Keratinocyte (primary cell): ENCODE data around the gene CIDEC. TPM values are rescaled to one million over a fixed set of nuclear protein-coding genes. Genes with fewer than 3 reads are reported as not detected.

Experiments used
- DNase-seq: peaks from one replicate; pipeline ENCODE4 v3.0.0-alpha.2; 2011; ENCODE audit warnings: low read depth, missing footprints, low spot score
- FAIRE-seq: peaks from 2 replicates; lab custom pipeline; 2011; peaks lifted over from hg19 to GRCh38; lab: Jason Lieb, UNC
- H2AFZ ChIP-seq: 2 replicates; pipeline ENCODE4 v1.6.0; 2012; ENCODE audit warnings: low read length, control low read depth, inconsistent platforms; ENCODE audit not compliant: control insufficient read depth
- H3K27ac ChIP-seq: 2 replicates; pipeline ENCODE4 v1.5.1; 2011; ENCODE audit warnings: low read length; ENCODE audit not compliant: control insufficient read depth, insufficient read depth
- H3K27me3 ChIP-seq: 3 replicates; pipeline ENCODE4 v1.6.0; 2011; ENCODE audit warnings: low read length; ENCODE audit not compliant: control insufficient read depth, insufficient read depth; ENCODE audit errors: extremely low read depth
- H3K36me3 ChIP-seq, 2 experiments: 2 replicates in 1 of 2; 3 replicates in 1 of 2; pipeline ENCODE4 v1.5.1; 2011; ENCODE audit warnings: low read length in 2 of 2, mild to moderate bottlenecking in 1 of 2; ENCODE audit not compliant: control insufficient read depth in 2 of 2, insufficient read depth in 2 of 2; ENCODE audit errors: extremely low read depth in 1 of 2
- H3K4me1 ChIP-seq: 3 replicates; pipeline ENCODE4 v1.5.1; 2011; ENCODE audit warnings: low read length; ENCODE audit not compliant: control insufficient read depth, insufficient read depth; ENCODE audit errors: extremely low read depth
- H3K4me2 ChIP-seq: 3 replicates; pipeline ENCODE4 v1.6.0; 2011; ENCODE audit warnings: low read depth, low read length; ENCODE audit not compliant: control insufficient read depth, insufficient read depth; ENCODE audit errors: extremely low read depth
- H3K4me3 ChIP-seq, 3 experiments: fragments of 200-600 bp in 1 of 3; sonication (generic) in 1 of 3; 2 replicates in 2 of 3; 3 replicates in 1 of 3; pipeline ENCODE4 v1.5.1; 2011 to 2016; ENCODE audit warnings: low read length in 3 of 3, mild to moderate bottlenecking in 3 of 3, control low read depth in 2 of 3, inconsistent platforms in 1 of 3, low read depth in 1 of 3, mixed read lengths in 1 of 3, mixed run types in 1 of 3, moderate library complexity in 1 of 3; ENCODE audit not compliant: control insufficient read depth in 2 of 3, insufficient read depth in 2 of 3; ENCODE audit errors: extremely low read depth in 1 of 3
- H3K79me2 ChIP-seq: 2 replicates; pipeline ENCODE4 v1.6.0; 2012; ENCODE audit warnings: low read length; ENCODE audit not compliant: control insufficient read depth, insufficient read depth
- H3K9ac ChIP-seq: 3 replicates; pipeline ENCODE4 v1.6.0; 2011; ENCODE audit warnings: low read length; ENCODE audit not compliant: control insufficient read depth, insufficient read depth; ENCODE audit errors: extremely low read depth
- H3K9me1 ChIP-seq: 3 replicates; pipeline ENCODE4 v1.6.0; 2011; ENCODE audit warnings: low read length; ENCODE audit not compliant: control insufficient read depth, insufficient read depth; ENCODE audit errors: extremely low read depth
- H3K9me3 ChIP-seq: 2 replicates; pipeline ENCODE4 v1.5.1; 2012; ENCODE audit warnings: low read depth, low read length; ENCODE audit not compliant: control insufficient read depth
- H4K20me1 ChIP-seq: 3 replicates; pipeline ENCODE4 v1.6.0; 2011; ENCODE audit warnings: low read length; ENCODE audit not compliant: control insufficient read depth, insufficient read depth; ENCODE audit errors: extremely low read depth
- EZH2 ChIP-seq: IDR thresholded peaks from one replicate; pipeline ENCODE4 v1.6.1; 2012; ENCODE audit warnings: inconsistent platforms, mild to moderate bottlenecking, low read length, moderate library complexity
- dilution Hi-C: fragments of 300-500 bp; cut with MboI; formaldehyde crosslinking; loops from one replicate; pipeline ENCODE4 v1.7.0; 2020; ENCODE audit warnings: low sequenced_read_pairs; ENCODE audit not compliant: extremely low pct_ligation_motif_present
- polyA plus RNA-seq, 5 experiments: library from polyadenylated mRNA; depleted of rRNA in 3 of 5; stranded (reverse) in 3 of 5; stranded (forward) in 1 of 5; unstranded in 1 of 5; fragments of >200 nt; gene quantifications; 1 replicate in 1 of 5; 2 replicates in 3 of 5; 3 replicates in 1 of 5; pipeline versions ENCODE4 v1.2.1 to v1.2.3, GENCODE V29; 2011 to 2012; ENCODE audit warnings: missing spikeins in 2 of 5, low read depth in 1 of 5, low replicate concordance in 1 of 5
- TF ChIP-seq, protein P1 (sequence below), 3 experiments: IDR thresholded peaks in 1 of 3; conservative IDR thresholded peaks in 1 of 3; optimal IDR thresholded peaks in 1 of 3; 2 replicates in 2 of 3; 3 replicates in 1 of 3; pipeline versions ENCODE3 to v1.5.1; 2011; ENCODE audit warnings: low read length in 3 of 3, mild to moderate bottlenecking in 3 of 3, moderate library complexity in 2 of 3, control low read depth in 1 of 3, inconsistent platforms in 1 of 3; ENCODE audit not compliant: insufficient read depth in 2 of 3; ENCODE audit errors: extremely low read depth in 1 of 3

CIDEC gene
- polyA plus RNA-seq, 1 donor (not counting 4 experiments of a cell fraction or from before 2014, with no cell fraction given): not detected

DNA sequence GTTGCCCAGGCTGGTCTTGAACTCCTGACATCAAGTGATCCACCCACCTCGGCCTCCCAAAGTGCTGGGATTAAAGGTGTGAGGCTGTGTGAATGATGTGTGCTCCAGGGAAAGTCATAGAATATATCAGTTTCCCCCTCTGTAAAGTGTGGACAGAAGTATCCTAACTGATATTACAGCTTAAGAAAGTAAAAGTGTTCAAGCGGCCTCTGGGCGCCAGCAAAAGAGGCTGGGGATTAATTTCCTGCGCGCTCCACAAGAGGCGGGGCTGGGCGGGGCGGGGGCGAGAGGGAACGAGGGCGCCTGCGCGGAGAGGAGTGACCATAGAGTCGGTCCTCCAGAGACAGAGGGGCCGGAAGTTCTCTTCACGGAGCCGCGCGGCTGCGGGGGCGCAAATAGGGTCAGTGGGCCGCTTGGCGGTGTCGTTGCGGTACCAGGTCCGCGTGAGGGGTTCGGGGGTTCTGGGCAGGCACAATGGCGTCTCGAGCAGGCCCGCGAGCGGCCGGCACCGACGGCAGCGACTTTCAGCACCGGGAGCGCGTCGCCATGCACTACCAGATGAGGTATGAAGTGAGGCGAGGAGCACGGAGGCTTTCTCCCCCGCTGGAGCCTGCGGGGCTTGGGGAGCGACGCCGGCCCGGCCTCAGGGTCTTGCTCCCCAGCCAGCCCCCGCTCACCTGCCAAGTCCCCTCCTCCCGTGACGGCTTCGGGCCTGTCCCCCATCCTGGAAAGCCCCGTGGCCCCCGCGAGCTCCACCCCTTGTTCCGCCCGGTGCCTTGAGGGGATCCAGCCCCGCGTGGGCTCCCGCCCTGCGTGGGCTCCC, 10.4 kb upstream of the CIDEC start, which contains the start of gene JAGN1:
Gene JAGN1 (plus strand): TSS at position 362 of the 823 bp plus-strand sequence. CDS start 113 bp downstream, at position 475.
- Histone ChIP-seq H3K9ac (peak within 1 kb of the TSS; percentile 99), H3K36me3 (peaks cover 8 to 12% of the 10 kb centered on the region in 2 experiments), H3K79me2 (peaks cover 25% of the 10 kb centered on the region), H3K27ac (peak within 1 kb of the TSS; percentile 96), H3K4me1 (peaks cover 15% of the 10 kb centered on the region), H3K9me3 (no peaks in the 10 kb centered on the region), H3K4me3 (peak within 1 kb of the TSS; percentile 94 to 95 (median 95)), H3K9me1 (no peaks in the 10 kb centered on the region), H2AFZ (peak within 1 kb of the TSS; percentile 91), H3K27me3 (no peaks in the 10 kb centered on the region), H4K20me1 (no peaks in the 10 kb centered on the region), H3K4me2 (peak within 1 kb of the TSS; percentile 87)
- FAIRE-seq (no peak), DNase-seq (no peak)
- dilution Hi-C loops: no loop called here
- no peak for TF ChIP-seq EZH2
- TF ChIP-seq, protein P1, sequence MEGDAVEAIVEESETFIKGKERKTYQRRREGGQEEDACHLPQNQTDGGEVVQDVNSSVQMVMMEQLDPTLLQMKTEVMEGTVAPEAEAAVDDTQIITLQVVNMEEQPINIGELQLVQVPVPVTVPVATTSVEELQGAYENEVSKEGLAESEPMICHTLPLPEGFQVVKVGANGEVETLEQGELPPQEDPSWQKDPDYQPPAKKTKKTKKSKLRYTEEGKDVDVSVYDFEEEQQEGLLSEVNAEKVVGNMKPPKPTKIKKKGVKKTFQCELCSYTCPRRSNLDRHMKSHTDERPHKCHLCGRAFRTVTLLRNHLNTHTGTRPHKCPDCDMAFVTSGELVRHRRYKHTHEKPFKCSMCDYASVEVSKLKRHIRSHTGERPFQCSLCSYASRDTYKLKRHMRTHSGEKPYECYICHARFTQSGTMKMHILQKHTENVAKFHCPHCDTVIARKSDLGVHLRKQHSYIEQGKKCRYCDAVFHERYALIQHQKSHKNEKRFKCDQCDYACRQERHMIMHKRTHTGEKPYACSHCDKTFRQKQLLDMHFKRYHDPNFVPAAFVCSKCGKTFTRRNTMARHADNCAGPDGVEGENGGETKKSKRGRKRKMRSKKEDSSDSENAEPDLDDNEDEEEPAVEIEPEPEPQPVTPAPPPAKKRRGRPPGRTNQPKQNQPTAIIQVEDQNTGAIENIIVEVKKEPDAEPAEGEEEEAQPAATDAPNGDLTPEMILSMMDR (optimal IDR thresholded peaks at IDR 0.05 in 1 of 3, IDR thresholded peaks at IDR 0.05 in 1 of 3, conservative IDR thresholded peaks at IDR 0.05 in 1 of 3; ENCODE audit: extremely low read depth in 1 of 3, insufficient read depth in 2 of 3, low read length in 3 of 3): no peak

DNA sequence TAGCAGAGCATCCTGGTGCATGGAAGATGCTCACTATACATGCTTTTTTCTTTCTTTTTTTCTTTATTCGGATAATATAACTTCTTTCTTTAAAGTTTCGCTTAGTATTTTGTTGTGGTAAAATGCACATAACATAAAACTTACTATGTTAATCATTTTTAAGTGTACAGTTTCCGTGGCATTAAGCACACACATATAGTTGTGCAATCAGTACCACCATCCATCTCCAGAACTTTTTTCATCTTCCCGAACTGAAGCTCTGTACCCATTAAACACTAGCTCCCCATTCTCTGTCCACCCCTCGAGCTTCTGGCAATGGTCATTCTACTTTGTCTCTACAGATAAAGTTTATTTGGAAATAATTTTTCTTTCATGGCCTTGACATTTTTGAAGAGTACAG, 9.4 kb upstream of the CIDEC start:
- FAIRE-seq (no peak), DNase-seq (no peak)
- Histone ChIP-seq H3K9me1 (no peaks in the 10 kb centered on the region), H3K9ac (no peak overlapping the region), H3K4me1 (peaks cover 21% of the 10 kb centered on the region), H3K27me3 (no peaks in the 10 kb centered on the region), H3K4me2 (no peak overlapping the region), H3K79me2 (peaks cover 25% of the 10 kb centered on the region), H2AFZ (no peak overlapping the region), H4K20me1 (no peaks in the 10 kb centered on the region), H3K27ac (no peak overlapping the region), H3K9me3 (no peaks in the 10 kb centered on the region), H3K36me3 (peaks cover 4 to 12% of the 10 kb centered on the region in 2 experiments), H3K4me3 (no peak overlapping the region)
- no peak for TF ChIP-seq EZH2
- TF ChIP-seq, protein P1 (optimal IDR thresholded peaks at IDR 0.05 in 1 of 3, IDR thresholded peaks at IDR 0.05 in 1 of 3, conservative IDR thresholded peaks at IDR 0.05 in 1 of 3; ENCODE audit: extremely low read depth in 1 of 3, insufficient read depth in 2 of 3, low read length in 3 of 3): no peak
- dilution Hi-C loops: no loop called here
